ENCODE data around the gene NPAS2. TPM values are rescaled to one million over a fixed set of nuclear protein-coding genes. Genes with fewer than 3 reads are reported as not detected.
A peak's percentile ranks its signal among the peaks of the same experiment; 100 is the strongest.

Gene NPAS2
- total and polyA plus RNA-seq, 2 donors = 3.0 to 5.4 TPM

DNA sequence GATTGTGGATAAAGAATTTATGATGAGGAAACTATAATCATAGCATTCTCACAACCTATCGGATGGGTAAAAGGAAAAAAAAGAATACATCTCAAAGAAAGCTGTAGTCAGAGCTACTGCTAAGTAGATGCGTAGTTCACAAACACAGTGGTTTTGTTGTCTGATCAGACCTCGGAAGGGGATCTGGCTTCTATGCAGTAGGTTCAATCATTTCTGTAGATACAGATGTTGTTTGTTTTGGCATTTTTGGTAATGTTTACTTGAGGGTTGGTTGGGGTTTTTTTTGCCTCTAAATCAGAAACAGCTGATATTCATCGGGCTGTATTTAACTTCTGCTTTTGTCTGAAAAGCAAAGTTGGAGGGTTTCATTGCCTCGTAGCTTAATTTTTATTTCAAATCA, 42.1 kb downstream of the NPAS2 start:
- Histone ChIP-seq H3K27me3 (ENCODE audit: control insufficient read depth in 2 of 2, insufficient read depth in 1 of 2, low read length in 1 of 2) (no peaks in the 10 kb centered on the region), H3K4me1 (ENCODE audit: control insufficient read depth in 2 of 2, insufficient read depth in 2 of 2, low read length in 2 of 2) (peaks cover 0 to 11% of the 10 kb centered on the region in 2 donors), H3K4me3 (ENCODE audit: low read length in 2 of 2) (no peak overlapping the region), H3K36me3 (ENCODE audit: control insufficient read depth in 2 of 2, insufficient read depth in 2 of 2, low read length in 1 of 2) (no peaks in the 10 kb centered on the region), H3K27ac (ENCODE audit: low read depth in 1 of 2, low read length in 1 of 2) (no peak overlapping the region), H3K9me3 (ENCODE audit: control insufficient read depth in 2 of 2, insufficient read depth in 1 of 2, low read length in 1 of 2) (peaks cover 0 to 2% of the 10 kb centered on the region in 2 donors)
- WGBS = 65% methylated on average over 5 of the region's 5 CpGs
- DNase-seq (ENCODE audit: low read depth in 6 of 9, low spot score in 9 of 9) = no peak

- H3K27me3 ChIP-seq (ENCODE audit: control insufficient read depth in 2 of 2, insufficient read depth in 1 of 2, low read length in 1 of 2) = no peaks in the 10 kb centered on the region
- DNase-seq (ENCODE audit: low read depth in 6 of 9, low spot score in 9 of 9) = no peak
- peaks cover 0 to 10% of the 10 kb centered on the region in 2 donors for H3K4me1 ChIP-seq (ENCODE audit: control insufficient read depth in 2 of 2, insufficient read depth in 2 of 2, low read length in 2 of 2)
- H3K36me3 ChIP-seq (ENCODE audit: control insufficient read depth in 2 of 2, insufficient read depth in 2 of 2, low read length in 1 of 2) = no peaks in the 10 kb centered on the region
- no peak overlapping the region for H3K4me3 ChIP-seq (ENCODE audit: low read length in 2 of 2)
- WGBS = 96% methylated on average over 5 of the region's 5 CpGs
- no peak overlapping the region for H3K27ac ChIP-seq (ENCODE audit: low read depth in 1 of 2, low read length in 1 of 2)
- no peaks in the 10 kb centered on the region for H3K9me3 ChIP-seq (ENCODE audit: control insufficient read depth in 2 of 2, insufficient read depth in 1 of 2, low read length in 1 of 2)
These were observed 46.0 kb downstream of the NPAS2 start for GRCh38 chr2:100865816-100866460.

GRCh38 chr2:100868083-100868482, 48.1 kb downstream of the NPAS2 start:
- Histone ChIP-seq H3K36me3 (ENCODE audit: control insufficient read depth in 2 of 2, insufficient read depth in 2 of 2, low read length in 1 of 2) (no peaks in the 10 kb centered on the region), H3K9me3 (ENCODE audit: control insufficient read depth in 2 of 2, insufficient read depth in 1 of 2, low read length in 1 of 2) (no peaks in the 10 kb centered on the region), H3K4me1 (ENCODE audit: control insufficient read depth in 2 of 2, insufficient read depth in 2 of 2, low read length in 2 of 2) (peaks cover 0 to 4% of the 10 kb centered on the region in 2 donors), H3K27ac (ENCODE audit: low read depth in 1 of 2, low read length in 1 of 2) (no peak overlapping the region), H3K27me3 (ENCODE audit: control insufficient read depth in 2 of 2, insufficient read depth in 1 of 2, low read length in 1 of 2) (no peaks in the 10 kb centered on the region), H3K4me3 (ENCODE audit: low read length in 2 of 2) (no peak overlapping the region)
- DNase-seq (ENCODE audit: low read depth in 6 of 9, low spot score in 9 of 9) = no peak

DNA sequence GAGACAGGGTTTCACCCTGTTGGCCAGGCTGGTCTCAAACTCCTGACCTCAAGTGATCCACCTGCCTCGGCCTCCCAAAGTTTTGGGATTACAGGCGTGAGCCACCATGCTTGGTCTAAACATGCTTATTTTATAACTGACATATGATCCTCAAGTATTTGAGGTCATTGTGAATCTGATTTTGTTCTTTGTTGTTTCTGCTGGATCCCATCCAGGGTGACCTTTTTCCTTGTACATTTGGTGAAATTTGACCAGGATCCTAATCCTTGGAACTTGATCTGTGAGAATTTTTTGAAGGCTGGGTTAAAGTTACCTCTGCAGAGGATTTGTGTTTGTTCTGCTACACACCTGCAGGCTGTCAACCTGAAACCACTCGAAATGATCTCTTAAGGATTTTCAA, 49.2 kb downstream of the NPAS2 start:
- 92% methylated on average over 3 of the region's 3 CpGs for WGBS
- no peaks in the 10 kb centered on the region for H3K9me3 ChIP-seq (ENCODE audit: control insufficient read depth in 2 of 2, insufficient read depth in 1 of 2, low read length in 1 of 2)
- no peak for DNase-seq (ENCODE audit: low read depth in 6 of 9, low spot score in 9 of 9)

GRCh38 chr2:100870652-100871531, 51.0 kb downstream of the NPAS2 start:
- DNase-seq (ENCODE audit: low read depth in 6 of 9, low spot score in 9 of 9) = no peak
- WGBS = 91% methylated on average over 6 of the region's 6 CpGs
- H3K27ac ChIP-seq (ENCODE audit: low read depth in 1 of 2, low read length in 1 of 2) = no peak overlapping the region
- H3K4me1 ChIP-seq (ENCODE audit: control insufficient read depth in 2 of 2, insufficient read depth in 2 of 2, low read length in 2 of 2) = peaks cover 0 to 23% of the 10 kb centered on the region in 2 donors
- no peaks in the 10 kb centered on the region for H3K36me3 ChIP-seq (ENCODE audit: control insufficient read depth in 2 of 2, insufficient read depth in 2 of 2, low read length in 1 of 2)
- H3K27me3 ChIP-seq (ENCODE audit: control insufficient read depth in 2 of 2, insufficient read depth in 1 of 2, low read length in 1 of 2) = no peaks in the 10 kb centered on the region
- H3K9me3 ChIP-seq (ENCODE audit: control insufficient read depth in 2 of 2, insufficient read depth in 1 of 2, low read length in 1 of 2) = peaks cover 0 to 4% of the 10 kb centered on the region in 2 donors
- no peak overlapping the region for H3K4me3 ChIP-seq (ENCODE audit: low read length in 2 of 2)

More for the DNA sequence above, 49.2 kb downstream of the NPAS2 start:
- H3K4me3 ChIP-seq (ENCODE audit: low read length in 2 of 2) = no peak overlapping the region
- H3K27ac ChIP-seq (ENCODE audit: low read depth in 1 of 2, low read length in 1 of 2) = no peak overlapping the region
- no peaks in the 10 kb centered on the region for H3K36me3 ChIP-seq (ENCODE audit: control insufficient read depth in 2 of 2, insufficient read depth in 2 of 2, low read length in 1 of 2)
- peaks cover 0 to 10% of the 10 kb centered on the region in 2 donors for H3K4me1 ChIP-seq (ENCODE audit: control insufficient read depth in 2 of 2, insufficient read depth in 2 of 2, low read length in 2 of 2)
- no peaks in the 10 kb centered on the region for H3K27me3 ChIP-seq (ENCODE audit: control insufficient read depth in 2 of 2, insufficient read depth in 1 of 2, low read length in 1 of 2)

GRCh38 chr2:100875516-100876230, 55.7 kb downstream of the NPAS2 start:
- DNase-seq (ENCODE audit: low read depth in 6 of 9, low spot score in 9 of 9) = peak in 7 of 9 donors; percentile 34 to 87 (median 59)
- H3K27me3 ChIP-seq (ENCODE audit: control insufficient read depth in 2 of 2, insufficient read depth in 1 of 2, low read length in 1 of 2) = no peaks in the 10 kb centered on the region
- H3K9me3 ChIP-seq (ENCODE audit: control insufficient read depth in 2 of 2, insufficient read depth in 1 of 2, low read length in 1 of 2) = peaks cover 0 to 4% of the 10 kb centered on the region in 2 donors
- 76% methylated on average over 20 of the region's 20 CpGs for WGBS
- peak overlapping the region; percentile 31 to 77 for H3K27ac ChIP-seq (ENCODE audit: low read depth in 1 of 2, low read length in 1 of 2)
- peaks cover 6 to 67% of the 10 kb centered on the region in 2 donors for H3K4me1 ChIP-seq (ENCODE audit: control insufficient read depth in 2 of 2, insufficient read depth in 2 of 2, low read length in 2 of 2)
- no peaks in the 10 kb centered on the region for H3K36me3 ChIP-seq (ENCODE audit: control insufficient read depth in 2 of 2, insufficient read depth in 2 of 2, low read length in 1 of 2)
- no peak overlapping the region for H3K4me3 ChIP-seq (ENCODE audit: low read length in 2 of 2)

DNA sequence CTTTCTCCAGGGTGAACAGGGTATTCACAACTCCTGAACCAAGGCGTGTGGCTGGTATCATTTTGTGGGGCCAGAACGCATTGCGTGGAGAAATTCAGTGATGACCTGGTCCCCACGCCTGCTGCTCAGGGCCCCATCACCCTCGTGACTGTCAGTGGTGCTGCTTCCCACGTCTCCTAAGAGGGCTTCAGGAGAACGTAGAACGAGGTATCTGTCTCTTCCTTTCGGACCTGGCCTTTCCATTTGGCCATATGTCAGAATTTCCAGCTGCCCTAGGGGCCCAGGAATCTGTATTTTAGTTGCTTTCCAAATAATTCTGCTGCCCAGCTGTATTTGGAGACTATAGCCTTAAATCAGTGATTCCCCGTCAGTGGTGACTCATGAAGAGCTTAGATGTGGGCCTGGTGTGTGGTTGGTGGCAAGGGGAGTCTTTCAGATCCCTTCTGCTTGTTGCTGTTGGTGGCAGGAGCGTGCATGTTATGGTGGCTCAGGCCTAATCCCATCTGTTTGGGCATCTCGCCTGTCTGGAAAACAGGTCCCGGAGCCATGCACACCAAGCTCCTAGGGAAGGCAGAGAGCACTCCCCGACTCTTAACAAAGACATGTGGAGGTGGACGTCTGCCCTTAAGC, 56.4 kb downstream of the NPAS2 start:
- Histone ChIP-seq H3K4me1 (ENCODE audit: control insufficient read depth in 2 of 2, insufficient read depth in 2 of 2, low read length in 2 of 2) (peaks cover 6 to 74% of the 10 kb centered on the region in 2 donors), H3K27me3 (ENCODE audit: control insufficient read depth in 2 of 2, insufficient read depth in 1 of 2, low read length in 1 of 2) (no peaks in the 10 kb centered on the region), H3K27ac (ENCODE audit: low read depth in 1 of 2, low read length in 1 of 2) (peak overlapping the region; percentile 31 to 77), H3K36me3 (ENCODE audit: control insufficient read depth in 2 of 2, insufficient read depth in 2 of 2, low read length in 1 of 2) (no peaks in the 10 kb centered on the region), H3K4me3 (ENCODE audit: low read length in 2 of 2) (no peak overlapping the region), H3K9me3 (ENCODE audit: control insufficient read depth in 2 of 2, insufficient read depth in 1 of 2, low read length in 1 of 2) (peaks cover 0 to 4% of the 10 kb centered on the region in 2 donors)
- DNase-seq (ENCODE audit: low read depth in 6 of 9, low spot score in 9 of 9) = peak in 2 of 9 donors; percentile 22 to 69
- 94% methylated on average over 15 of the region's 15 CpGs for whole genome bisulfite sequencing

DNA sequence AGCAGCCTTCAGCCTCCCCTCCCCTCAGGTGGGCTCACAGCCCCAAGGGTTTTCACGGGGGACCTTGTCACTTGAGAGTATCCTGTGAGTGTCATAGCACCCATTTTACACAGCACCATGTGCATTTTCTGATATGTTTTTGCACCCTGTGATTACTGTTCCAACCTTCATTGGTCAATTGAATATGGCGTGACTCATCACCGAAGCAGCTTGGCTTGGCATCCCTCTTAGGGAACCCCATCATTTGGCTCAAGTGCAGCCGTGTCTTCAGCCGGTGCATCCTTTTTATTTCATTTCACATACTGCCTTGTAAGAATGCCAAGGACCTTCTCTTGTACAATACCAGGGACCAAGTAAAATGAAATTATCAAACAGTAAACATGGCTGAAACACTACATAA, 57.6 kb downstream of the NPAS2 start:
- H3K4me1 ChIP-seq (ENCODE audit: control insufficient read depth in 2 of 2, insufficient read depth in 2 of 2, low read length in 2 of 2) = peaks cover 6 to 85% of the 10 kb centered on the region in 2 donors
- H3K36me3 ChIP-seq (ENCODE audit: control insufficient read depth in 2 of 2, insufficient read depth in 2 of 2, low read length in 1 of 2) = no peaks in the 10 kb centered on the region
- peak in 1 of 9 donors; percentile 39 for DNase-seq (ENCODE audit: low read depth in 6 of 9, low spot score in 9 of 9)
- WGBS = 75% methylated on average over 5 of the region's 5 CpGs
- H3K27ac ChIP-seq (ENCODE audit: low read depth in 1 of 2, low read length in 1 of 2) = peak overlapping the region in 1 of 2 donors; percentile 59
- no peak overlapping the region for H3K4me3 ChIP-seq (ENCODE audit: low read length in 2 of 2)
- no peaks in the 10 kb centered on the region for H3K27me3 ChIP-seq (ENCODE audit: control insufficient read depth in 2 of 2, insufficient read depth in 1 of 2, low read length in 1 of 2)
- H3K9me3 ChIP-seq (ENCODE audit: control insufficient read depth in 2 of 2, insufficient read depth in 1 of 2, low read length in 1 of 2) = peaks cover 0 to 4% of the 10 kb centered on the region in 2 donors
